Activated naive CD4-positive, alpha-beta T cell treated with anti-CD3 and anti-CD28 coated beads, Interleukin-2, amount 10 ng/mL, durations not matched to agents 7 days and 5 days (primary cell): Measurements from ENCODE around the gene SLC18A2.

ENCODE experiments used
- CTCF ChIA-PET: fragments of 350-600 bp; sonication (Branson Sonifier 250); formaldehyde crosslinking; loops from one replicate; lab custom pipeline; 2021; ENCODE audit warnings: antibody characterized with exemption; lab: Charles Lee
- DNase-seq: peaks from one replicate; pipeline ENCODE4 v3.0.0-alpha.2; 2020
- H3K27ac Mint-ChIP-seq: one replicate; pipeline ENCODE4 v1.8.0; 2021; ENCODE audit warnings: mild to moderate bottlenecking, moderate library complexity, mixed read lengths
- H3K27me3 Mint-ChIP-seq: one replicate; pipeline ENCODE4 v1.8.0; 2021; ENCODE audit warnings: mild to moderate bottlenecking, mixed read lengths
- H3K36me3 Mint-ChIP-seq: one replicate; pipeline ENCODE4 v1.8.0; 2021; ENCODE audit warnings: mixed read lengths
- H3K4me1 Mint-ChIP-seq: one replicate; pipeline ENCODE4 v1.8.0; 2021; ENCODE audit warnings: mixed read lengths
- H3K4me3 Mint-ChIP-seq: one replicate; pipeline ENCODE4 v1.8.0; 2021; ENCODE audit warnings: mild to moderate bottlenecking, moderate library complexity, mixed read lengths
- H3K9me3 Mint-ChIP-seq: one replicate; pipeline ENCODE4 v1.8.0; 2021; ENCODE audit warnings: mixed read lengths

The SLC18A2 gene

GRCh38 chr10:117324367-117324766, 83.5 kb downstream of the SLC18A2 start:
- Mint-ChIP-seq H3K4me1 (no peaks in the 10 kb centered on the region), H3K27ac (no peak overlapping the region), H3K27me3 (no peaks in the 10 kb centered on the region), H3K36me3 (peaks cover 4% of the 10 kb centered on the region), H3K9me3 (no peaks in the 10 kb centered on the region), H3K4me3 (no peak overlapping the region)
- DNase-seq, result no peak
- CTCF ChIA-PET, result no interaction called here

DNA sequence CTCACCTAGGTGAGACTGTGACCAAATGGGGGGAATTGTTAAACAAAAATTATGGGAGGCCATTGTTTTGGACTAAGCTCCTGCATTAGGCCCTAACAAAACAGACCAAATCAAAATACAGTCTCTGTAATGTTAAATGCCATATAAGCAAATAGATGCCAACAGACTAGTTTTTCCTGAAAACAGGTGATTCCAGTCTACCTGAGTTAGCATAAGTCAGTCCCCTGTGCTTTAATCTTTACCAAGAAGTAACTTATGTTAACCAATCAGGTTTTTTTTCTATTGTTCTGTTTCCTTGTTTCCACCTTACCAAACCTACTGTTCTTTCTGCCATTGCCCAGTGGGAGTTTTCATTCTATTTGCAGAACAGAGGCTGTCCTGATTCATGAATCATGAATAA, 86.3 kb downstream of the SLC18A2 start:
- Mint-ChIP-seq H3K27me3 (no peaks in the 10 kb centered on the region), H3K36me3 (peaks cover 4% of the 10 kb centered on the region), H3K4me1 (no peaks in the 10 kb centered on the region), H3K9me3 (no peaks in the 10 kb centered on the region), H3K27ac (no peak overlapping the region), H3K4me3 (no peak overlapping the region)
- CTCF ChIA-PET, result interaction anchor here (1.0 kb wide), 1 partner anchor 111 kb away, joined by 3 read pairs; no protein-coding TSS in a partner anchor
- no peak for DNase-seq
